Esophagus squamous epithelium (tissue), 5 donors: ENCODE measurements around the gene CNN1. TPM values are rescaled to one million over a fixed set of nuclear protein-coding genes. Genes with fewer than 3 reads are reported as not detected.

Experiments used
- DNase-seq: peaks from one replicate; lab custom pipeline; 2025; lab: John Stamatoyannopoulos, UW
- H3K27ac ChIP-seq, 4 donors: fragments of 200-600 bp; sonication (generic); one replicate each; pipeline ENCODE4 v1.5.1; 2016 to 2019; ENCODE audit warnings: mild to moderate bottlenecking in 1 of 4
- H3K27me3 ChIP-seq, 4 donors: fragments of 200-600 bp; sonication (generic); 1 replicate in 3 of 4; 2 replicates in 1 of 4; pipeline versions ENCODE4 v1.5.1 to v1.6.0; 2017 to 2021; ENCODE audit warnings: antibody characterized with exemption in 1 of 4
- H3K36me3 ChIP-seq, 3 donors: fragments of 200-600 bp; sonication (generic); one replicate each; pipeline ENCODE4 v1.5.1; 2016 to 2019
- H3K4me1 ChIP-seq, 3 donors: fragments of 200-600 bp; sonication (generic); one replicate each; pipeline ENCODE4 v1.5.1; 2017 to 2019
- H3K4me3 ChIP-seq, 4 donors: fragments of 200-600 bp; sonication (generic); 1 replicate in 3 of 4; 2 replicates in 1 of 4; pipeline ENCODE4 v1.5.1; 2016 to 2019; ENCODE audit warnings: mild to moderate bottlenecking in 2 of 4, moderate library complexity in 1 of 4
- H3K9me3 ChIP-seq, 3 donors: fragments of 200-600 bp; sonication (generic); one replicate each; pipeline ENCODE4 v1.5.1; 2016 to 2019
- POLR2A ChIP-seq, 4 donors: fragments of 450-650 bp; IDR thresholded peaks; one replicate each; pipeline ENCODE4 v1.6.1; 2017; ENCODE audit warnings: antibody characterized with exemption in 4 of 4, mild to moderate bottlenecking in 4 of 4, moderate library complexity in 3 of 4
- WGBS, 2 donors: methylation state at CpG; one replicate each; pipeline ENCODE4 v1.1.5; 2018; 5-methylcytosine and 5-hydroxymethylcytosine counted together
- intact Hi-C: fragments of 100-400 bp; cut with DNase I; formaldehyde crosslinking; loops from one replicate; pipeline ENCODE4 v1.15.0; 2022
- total RNA-seq, 4 donors: library from RNA; depleted of rRNA; stranded (reverse); fragments of >200 nt; gene quantifications; one replicate each; pipeline ENCODE4 v1.1.0, GENCODE V29; 2016
- TF ChIP-seq, protein P1 (sequence below), 6 experiments: fragments of 450-650 bp in 4 of 6; fragments of 200-600 bp in 2 of 6; sonication (generic) in 2 of 6; IDR thresholded peaks; one replicate each; pipeline ENCODE4 v1.5.1; 2016 to 2019; ENCODE audit warnings: antibody characterized with exemption in 6 of 6, mild to moderate bottlenecking in 4 of 6, moderate library complexity in 4 of 6
- donor health status: DM: yes; HTN: yes; CAD: no.

The CNN1 gene
- total RNA-seq, 4 donors from 2014 or later, result 20.4 to 437 (median 45.0) TPM

DNA sequence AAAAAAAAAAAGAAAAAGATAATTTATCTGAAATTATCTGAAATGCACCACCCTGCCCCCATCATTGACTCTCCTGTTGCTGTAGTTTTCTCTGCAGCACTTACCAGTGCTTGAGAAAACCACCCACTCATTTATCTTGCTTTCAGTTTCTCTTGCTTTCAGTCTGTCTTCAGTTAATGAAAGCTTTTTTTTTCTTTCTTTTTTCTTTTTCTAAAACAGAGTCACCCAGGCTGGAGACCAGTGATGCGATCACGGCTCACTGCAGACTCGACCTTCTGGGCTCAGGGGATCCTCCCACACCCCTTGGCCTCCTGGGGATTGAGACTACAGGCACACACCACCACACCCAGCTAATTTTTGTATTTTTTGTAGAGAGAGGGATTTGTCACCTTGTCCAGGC, 43.1 kb downstream of the CNN1 start:
- no peak overlapping the region for H3K4me3 ChIP-seq
- H3K27ac ChIP-seq, result peak overlapping the region in 2 of 4 donors; percentile 9 to 42
- H3K4me1 ChIP-seq, result peaks cover 12 to 49% (median 27%) of the 10 kb centered on the region in 3 donors
- no peaks in the 10 kb centered on the region for H3K9me3 ChIP-seq
- intact Hi-C loops, result no loop called here
- TF ChIP-seq, protein P1, sequence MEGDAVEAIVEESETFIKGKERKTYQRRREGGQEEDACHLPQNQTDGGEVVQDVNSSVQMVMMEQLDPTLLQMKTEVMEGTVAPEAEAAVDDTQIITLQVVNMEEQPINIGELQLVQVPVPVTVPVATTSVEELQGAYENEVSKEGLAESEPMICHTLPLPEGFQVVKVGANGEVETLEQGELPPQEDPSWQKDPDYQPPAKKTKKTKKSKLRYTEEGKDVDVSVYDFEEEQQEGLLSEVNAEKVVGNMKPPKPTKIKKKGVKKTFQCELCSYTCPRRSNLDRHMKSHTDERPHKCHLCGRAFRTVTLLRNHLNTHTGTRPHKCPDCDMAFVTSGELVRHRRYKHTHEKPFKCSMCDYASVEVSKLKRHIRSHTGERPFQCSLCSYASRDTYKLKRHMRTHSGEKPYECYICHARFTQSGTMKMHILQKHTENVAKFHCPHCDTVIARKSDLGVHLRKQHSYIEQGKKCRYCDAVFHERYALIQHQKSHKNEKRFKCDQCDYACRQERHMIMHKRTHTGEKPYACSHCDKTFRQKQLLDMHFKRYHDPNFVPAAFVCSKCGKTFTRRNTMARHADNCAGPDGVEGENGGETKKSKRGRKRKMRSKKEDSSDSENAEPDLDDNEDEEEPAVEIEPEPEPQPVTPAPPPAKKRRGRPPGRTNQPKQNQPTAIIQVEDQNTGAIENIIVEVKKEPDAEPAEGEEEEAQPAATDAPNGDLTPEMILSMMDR (IDR thresholded peaks at IDR 0.05), result no peak
- no peak for TF ChIP-seq POLR2A (IDR thresholded peaks at IDR 0.05)
- H3K36me3 ChIP-seq, result peaks cover 0 to 2% (median 0%) of the 10 kb centered on the region in 3 donors
- no peaks in the 10 kb centered on the region for H3K27me3 ChIP-seq
- DNase-seq, result no peak
- 6 to 10% methylated on average over 3 of the region's 3 CpGs for WGBS, 2 donors

DNA sequence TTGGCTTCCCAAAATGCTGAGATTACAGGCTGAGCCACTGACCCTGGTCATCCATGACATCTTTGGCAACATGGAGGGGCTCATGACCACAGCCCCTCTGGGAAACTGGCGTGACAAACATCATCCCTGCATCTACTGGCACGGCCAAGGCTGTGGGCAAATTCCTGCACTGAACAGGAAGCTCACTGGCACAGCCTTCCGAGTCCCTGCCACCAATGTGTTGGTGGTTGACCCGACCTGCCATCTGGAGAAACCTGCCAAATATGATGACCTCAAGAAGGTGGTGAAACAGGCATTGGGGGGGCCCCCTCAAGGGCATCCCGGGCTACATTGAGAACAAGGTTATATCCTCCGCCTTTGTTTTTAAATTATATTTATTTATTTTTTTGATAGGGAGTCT, 47.7 kb downstream of the CNN1 start:
- no peak for TF ChIP-seq POLR2A (IDR thresholded peaks at IDR 0.05)
- TF ChIP-seq, protein P1 (IDR thresholded peaks at IDR 0.05), result no peak
- Histone ChIP-seq H3K9me3 (no peaks in the 10 kb centered on the region), H3K4me1 (peaks cover 0 to 14% (median 8%) of the 10 kb centered on the region in 3 donors), H3K4me3 (no peak overlapping the region), H3K27me3 (no peaks in the 10 kb centered on the region), H3K36me3 (no peaks in the 10 kb centered on the region), H3K27ac (no peak overlapping the region)
- no peak for DNase-seq
- 48 to 58% methylated on average over 4 to 6 of the region's 6 CpGs for WGBS, 2 donors
- intact Hi-C loops, result no loop called here

DNA sequence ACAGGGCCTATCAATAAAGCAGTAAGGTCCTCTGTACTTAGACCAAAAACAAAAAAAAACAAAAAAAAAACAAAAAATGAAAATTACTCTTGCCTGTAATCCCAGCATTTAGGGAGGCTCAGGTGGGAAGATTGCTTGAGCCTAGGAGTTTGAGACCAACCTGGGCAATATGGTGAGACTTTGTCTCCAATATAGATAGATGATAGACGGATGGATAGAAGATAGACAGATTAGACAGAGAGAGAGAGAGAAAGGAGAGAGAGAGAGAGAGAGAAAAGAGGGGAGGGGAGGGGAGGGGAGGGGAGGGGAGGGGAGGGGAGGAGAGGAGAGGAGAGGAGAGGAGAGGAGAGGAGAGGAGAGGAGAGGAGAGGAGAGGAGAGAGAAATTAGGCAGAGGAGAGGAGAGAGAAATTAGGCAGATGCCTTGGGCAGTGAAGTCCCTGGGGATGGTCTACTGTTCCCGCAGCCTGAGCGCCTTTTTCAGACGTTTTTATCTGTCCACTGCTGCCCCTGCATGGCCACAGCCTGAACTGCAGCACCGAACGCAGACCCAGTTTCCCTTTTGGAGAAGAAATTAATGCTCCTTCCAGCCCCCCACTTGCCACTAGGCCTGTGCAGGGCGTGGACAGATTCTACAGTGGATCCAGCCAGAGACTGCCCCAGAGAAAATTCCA, 48.8 kb downstream of the CNN1 start:
- 0 to 3% methylated on average over 6 of the region's 7 CpGs for WGBS, 2 donors
- peaks cover 0 to 6% (median 3%) of the 10 kb centered on the region in 3 donors for H3K4me1 ChIP-seq
- intact Hi-C loops, result no loop called here
- TF ChIP-seq, protein P1 (IDR thresholded peaks at IDR 0.05), result peak; percentile 78 to 92 (median 88)
- TF ChIP-seq POLR2A (IDR thresholded peaks at IDR 0.05), result no peak
- no peak overlapping the region for H3K4me3 ChIP-seq
- H3K27ac ChIP-seq, result no peak overlapping the region
- DNase-seq, result no peak
- H3K27me3 ChIP-seq, result no peaks in the 10 kb centered on the region
- no peaks in the 10 kb centered on the region for H3K9me3 ChIP-seq
- no peaks in the 10 kb centered on the region for H3K36me3 ChIP-seq

DNA sequence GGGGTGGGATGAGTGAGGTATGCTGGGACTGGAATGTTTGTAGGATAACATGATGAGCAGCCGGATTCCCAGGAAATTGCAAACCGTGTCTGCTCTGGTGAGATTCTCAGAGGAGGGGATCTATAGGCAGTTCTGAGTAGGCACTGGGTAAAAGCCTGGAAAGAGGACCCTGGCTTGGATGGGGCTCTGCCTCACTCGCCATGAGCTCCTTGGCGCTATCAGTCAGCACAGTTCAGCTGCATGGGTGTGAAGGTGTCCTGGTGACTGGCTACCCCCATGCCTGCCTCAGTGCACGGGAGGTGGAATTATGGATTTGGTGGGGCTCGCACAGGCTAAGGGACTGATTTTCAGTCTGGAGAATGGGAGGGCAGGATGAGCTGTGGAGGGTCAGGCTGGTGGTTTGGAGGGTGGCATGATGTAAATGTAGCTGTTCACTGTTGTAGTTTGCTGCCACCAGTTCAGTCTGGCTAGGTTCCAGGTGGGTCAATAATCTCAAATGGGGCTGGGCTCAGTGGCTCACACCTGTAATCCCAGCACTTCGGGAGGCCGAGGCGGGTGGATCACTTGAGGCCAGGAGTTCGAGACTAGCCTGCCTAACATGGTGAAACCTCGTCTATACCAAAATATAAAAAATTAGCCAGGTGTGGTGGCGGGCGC, 49.5 kb downstream of the CNN1 start:
- Histone ChIP-seq H3K4me3 (no peak overlapping the region), H3K36me3 (no peaks in the 10 kb centered on the region), H3K27ac (no peak overlapping the region), H3K4me1 (peaks cover 0 to 6% (median 3%) of the 10 kb centered on the region in 3 donors), H3K9me3 (no peaks in the 10 kb centered on the region), H3K27me3 (no peaks in the 10 kb centered on the region)
- 53 to 73% methylated on average over 7 to 10 of the region's 13 CpGs for WGBS, 2 donors
- TF ChIP-seq, protein P1 (IDR thresholded peaks at IDR 0.05), result peak in 1 of 6 experiments; percentile 25
- no peak for TF ChIP-seq POLR2A (IDR thresholded peaks at IDR 0.05)
- no peak for DNase-seq
- intact Hi-C loops, result no loop called here

DNA sequence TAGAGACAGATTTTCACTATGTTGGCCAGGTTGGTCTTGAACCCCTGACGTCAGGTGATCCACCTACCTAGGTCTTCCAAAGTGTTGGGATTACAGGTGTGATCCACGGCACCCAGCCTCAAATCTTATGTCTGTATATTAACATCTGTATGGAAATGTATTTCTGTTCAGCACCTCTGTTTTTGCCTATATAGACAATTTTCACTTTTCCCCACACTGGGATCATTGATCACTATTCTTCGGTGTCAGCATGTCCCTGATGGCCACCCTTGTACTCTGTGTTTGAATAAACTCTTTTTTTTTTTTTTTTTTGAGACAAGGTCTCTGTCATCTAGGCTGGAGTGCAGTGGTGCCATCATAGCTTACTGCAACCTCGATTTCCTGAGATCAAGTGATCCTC, 55.4 kb downstream of the CNN1 start:
- no peak for TF ChIP-seq POLR2A (IDR thresholded peaks at IDR 0.05)
- TF ChIP-seq, protein P1 (IDR thresholded peaks at IDR 0.05), result no peak
- Histone ChIP-seq H3K36me3 (no peaks in the 10 kb centered on the region), H3K27ac (no peak overlapping the region), H3K27me3 (no peaks in the 10 kb centered on the region), H3K4me1 (peaks cover 0 to 22% (median 9%) of the 10 kb centered on the region in 3 donors), H3K9me3 (no peaks in the 10 kb centered on the region), H3K4me3 (no peak overlapping the region)
- DNase-seq, result no peak
- 75 to 88% methylated on average over 4 of the region's 4 CpGs for WGBS, 2 donors
- intact Hi-C loops, result no loop called here
